ENCODE data around the gene GALNT9. TPM values are rescaled to one million over a fixed set of nuclear protein-coding genes. Genes with fewer than 3 reads are reported as not detected.

GALNT9 gene
- total and polyA plus RNA-seq, 9 donors: 0.12 to 21.9 (median 1.3) TPM; not detected in 1

DNA sequence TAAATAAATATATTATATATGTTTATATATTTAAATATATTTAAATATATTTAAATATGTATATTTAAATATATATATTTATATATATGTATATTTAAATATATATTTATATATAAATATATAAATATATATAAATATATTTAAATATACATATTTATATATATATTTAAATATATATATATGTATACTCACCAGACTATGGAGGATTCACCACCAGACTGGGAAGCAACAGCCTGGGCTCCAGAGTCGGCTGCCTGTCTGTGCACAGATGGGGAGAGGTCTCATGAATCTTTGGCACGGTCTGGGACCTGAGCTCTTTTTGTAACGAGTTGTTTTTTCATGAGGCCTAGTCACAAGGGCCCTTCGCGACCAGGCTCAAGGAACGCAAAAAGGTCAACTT lies 163.8 kb downstream of the GALNT9 start:
- Histone ChIP-seq H3K9me3 (no peaks in the 10 kb centered on the region), H3K27me3 (no peaks in the 10 kb centered on the region), H3K36me3 (no peaks in the 10 kb centered on the region), H3K4me1 (ENCODE audit: insufficient read depth) (peaks cover 3% of the 10 kb centered on the region), H3K4me3 (no peak overlapping the region), H3K27ac (no peak overlapping the region)
- intact Hi-C loops (cut with DNase I): loop anchor here in 1 of 4 donors (10.0 kb wide), 1 partner anchor 239 kb away; no protein-coding TSS in a partner anchor
- TF ChIP-seq, protein P1, sequence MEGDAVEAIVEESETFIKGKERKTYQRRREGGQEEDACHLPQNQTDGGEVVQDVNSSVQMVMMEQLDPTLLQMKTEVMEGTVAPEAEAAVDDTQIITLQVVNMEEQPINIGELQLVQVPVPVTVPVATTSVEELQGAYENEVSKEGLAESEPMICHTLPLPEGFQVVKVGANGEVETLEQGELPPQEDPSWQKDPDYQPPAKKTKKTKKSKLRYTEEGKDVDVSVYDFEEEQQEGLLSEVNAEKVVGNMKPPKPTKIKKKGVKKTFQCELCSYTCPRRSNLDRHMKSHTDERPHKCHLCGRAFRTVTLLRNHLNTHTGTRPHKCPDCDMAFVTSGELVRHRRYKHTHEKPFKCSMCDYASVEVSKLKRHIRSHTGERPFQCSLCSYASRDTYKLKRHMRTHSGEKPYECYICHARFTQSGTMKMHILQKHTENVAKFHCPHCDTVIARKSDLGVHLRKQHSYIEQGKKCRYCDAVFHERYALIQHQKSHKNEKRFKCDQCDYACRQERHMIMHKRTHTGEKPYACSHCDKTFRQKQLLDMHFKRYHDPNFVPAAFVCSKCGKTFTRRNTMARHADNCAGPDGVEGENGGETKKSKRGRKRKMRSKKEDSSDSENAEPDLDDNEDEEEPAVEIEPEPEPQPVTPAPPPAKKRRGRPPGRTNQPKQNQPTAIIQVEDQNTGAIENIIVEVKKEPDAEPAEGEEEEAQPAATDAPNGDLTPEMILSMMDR (IDR thresholded peaks at IDR 0.05): no peak
- TF ChIP-seq POLR2A (IDR thresholded peaks at IDR 0.05) (no peak), EP300 (IDR thresholded peaks at IDR 0.05) (no peak)
- WGBS, 3 donors: 89 to 92% (median 91%) methylated on average over 6 of the region's 6 CpGs
- no peak for DNase-seq

DNA sequence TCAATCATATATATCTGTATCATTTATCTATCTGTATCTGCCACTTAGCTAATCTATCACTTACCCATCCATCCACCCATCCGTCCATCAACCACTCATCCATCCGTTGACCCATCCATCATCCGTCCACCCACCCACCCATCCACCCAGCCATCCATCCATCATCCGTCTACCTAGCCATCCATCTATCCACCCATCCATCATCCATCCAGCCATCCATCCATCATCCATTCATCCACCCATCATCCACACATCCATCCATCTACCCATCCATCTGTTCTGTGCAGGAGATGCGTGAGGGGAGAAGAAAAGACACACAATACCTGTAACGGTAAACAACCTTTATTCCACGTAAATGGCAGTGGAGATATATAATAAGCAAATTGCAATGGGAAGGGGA lies 165.0 kb downstream of the GALNT9 start:
- no peaks in the 10 kb centered on the region for H3K9me3 ChIP-seq
- H3K4me3 ChIP-seq: no peak overlapping the region
- TF ChIP-seq POLR2A (IDR thresholded peaks at IDR 0.05): no peak
- TF ChIP-seq, protein P1 (IDR thresholded peaks at IDR 0.05): no peak
- no peak for TF ChIP-seq EP300 (IDR thresholded peaks at IDR 0.05)
- WGBS, 3 donors: 77 to 85% (median 78%) methylated on average over 7 of the region's 7 CpGs
- DNase-seq: no peak
- peaks cover 3% of the 10 kb centered on the region for H3K4me1 ChIP-seq (ENCODE audit: insufficient read depth)
- intact Hi-C loops (cut with DNase I): loop anchor here in 1 of 4 donors (5.0 to 10.0 kb wide), 2 partner anchors 240 to 1402 kb away; no protein-coding TSS in a partner anchor
- no peaks in the 10 kb centered on the region for H3K27me3 ChIP-seq
- no peak overlapping the region for H3K27ac ChIP-seq
- no peaks in the 10 kb centered on the region for H3K36me3 ChIP-seq

DNA sequence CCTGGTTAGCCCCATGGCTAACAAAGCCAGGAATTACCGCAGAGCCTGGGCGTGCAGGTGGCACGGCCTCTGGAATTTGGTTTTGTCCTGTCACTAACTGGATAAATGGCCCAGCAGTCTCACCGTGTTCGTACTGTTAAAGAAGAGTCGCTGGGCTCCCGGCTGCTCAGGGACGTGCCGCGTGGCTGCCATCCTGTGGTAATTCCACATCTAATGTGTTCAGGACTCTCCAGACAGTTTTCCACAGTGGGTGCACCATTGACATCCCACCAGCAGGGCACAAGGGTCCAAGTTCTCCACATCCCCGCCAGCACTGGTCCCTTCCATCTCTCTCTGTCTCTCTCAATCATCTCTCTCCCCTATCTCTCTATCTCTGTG lies 165.5 kb downstream of the GALNT9 start:
- TF ChIP-seq EP300 (IDR thresholded peaks at IDR 0.05) (no peak), POLR2A (IDR thresholded peaks at IDR 0.05) (no peak)
- TF ChIP-seq, protein P1 (IDR thresholded peaks at IDR 0.05): no peak
- Histone ChIP-seq H3K27ac (no peak overlapping the region), H3K27me3 (no peaks in the 10 kb centered on the region), H3K4me1 (ENCODE audit: insufficient read depth) (peaks cover 3% of the 10 kb centered on the region), H3K4me3 (no peak overlapping the region), H3K9me3 (no peaks in the 10 kb centered on the region), H3K36me3 (no peaks in the 10 kb centered on the region)
- DNase-seq: no peak
- WGBS, 3 donors: 42 to 51% (median 48%) methylated on average over 11 of the region's 11 CpGs
- intact Hi-C loops (cut with DNase I): loop anchor here in 1 of 4 donors (5.0 to 10.0 kb wide), 2 partner anchors 241 to 1402 kb away; no protein-coding TSS in a partner anchor

DNA sequence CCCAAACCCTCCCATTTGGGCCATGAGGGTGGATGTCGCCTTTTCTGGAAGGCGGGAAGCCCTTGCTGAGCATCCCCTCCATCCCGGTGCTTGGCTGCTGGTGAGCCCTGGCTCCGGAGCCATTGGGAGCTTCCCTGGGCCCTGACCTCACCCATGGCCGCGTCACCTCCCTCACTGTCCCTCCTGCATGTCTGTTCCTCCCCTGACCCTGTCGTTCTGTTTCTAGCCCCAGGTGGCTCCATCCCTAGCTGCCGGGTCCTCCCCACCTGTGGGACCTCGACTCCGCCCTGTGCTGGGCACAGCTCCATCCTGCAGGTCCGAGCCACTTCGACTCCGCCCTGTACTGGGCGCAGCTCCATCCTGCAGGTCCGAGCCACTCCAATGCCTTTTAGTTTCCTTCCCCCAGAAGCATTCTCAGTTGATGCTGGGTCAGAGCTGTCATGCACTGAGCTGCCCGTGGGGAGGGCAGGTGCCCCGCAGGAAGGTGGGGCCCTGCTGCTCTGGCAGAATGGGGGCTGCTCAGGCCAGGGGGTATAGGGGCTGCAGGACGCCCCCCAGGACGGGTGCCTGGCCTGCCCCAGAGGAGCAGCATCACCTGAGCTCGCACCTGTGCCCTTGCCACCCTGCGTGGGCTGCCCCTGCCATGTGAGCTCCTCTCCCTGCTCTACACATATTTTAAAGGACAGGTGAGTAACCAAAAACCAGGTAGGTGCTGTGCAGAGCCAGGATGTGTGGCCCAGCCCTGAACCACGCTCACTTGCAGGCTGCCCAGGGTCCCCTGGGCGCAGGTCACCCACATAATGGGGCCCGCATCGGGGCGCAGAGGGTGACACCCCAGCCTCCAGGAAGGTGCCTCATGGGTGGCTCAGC lies 166.1 kb downstream of the GALNT9 start:
- no peaks in the 10 kb centered on the region for H3K36me3 ChIP-seq
- H3K9me3 ChIP-seq: no peaks in the 10 kb centered on the region
- no peaks in the 10 kb centered on the region for H3K27me3 ChIP-seq
- DNase-seq: peak in 1 of 5 donors; percentile 19
- no peak overlapping the region for H3K4me3 ChIP-seq
- TF ChIP-seq, protein P1 (IDR thresholded peaks at IDR 0.05): no peak
- TF ChIP-seq EP300 (IDR thresholded peaks at IDR 0.05) (no peak), POLR2A (IDR thresholded peaks at IDR 0.05) (no peak)
- intact Hi-C loops (cut with DNase I): loop anchor here in 1 of 4 donors (5.0 to 10.0 kb wide), 2 partner anchors 242 to 1401 kb away; no protein-coding TSS in a partner anchor
- 46 to 55% (median 55%) methylated on average over 26 of the region's 26 CpGs for WGBS, 3 donors
- peaks cover 3% of the 10 kb centered on the region for H3K4me1 ChIP-seq (ENCODE audit: insufficient read depth)
- no peak overlapping the region for H3K27ac ChIP-seq

All from ovary (tissue), 9 donors.